GM10266 (cell line): Measurements from ENCODE around the gene ARHGEF17.

Experiments
- DNase-seq: peaks from one replicate; pipeline ENCODE4 v3.0.0; 2012; ENCODE audit errors: extremely low spot score
- CTCF ChIP-seq: IDR thresholded peaks from 2 replicates; pipeline ENCODE4 v1.5.1; 2012; ENCODE audit warnings: mild to moderate bottlenecking, low read depth; ENCODE audit not compliant: control insufficient read depth, insufficient read depth; ENCODE audit errors: missing control alignments

Gene ARHGEF17

GRCh38 chr11:73398721-73399120, 90.6 kb downstream of the ARHGEF17 start:
- DNase-seq = no peak
- TF ChIP-seq CTCF = no peak

DNA sequence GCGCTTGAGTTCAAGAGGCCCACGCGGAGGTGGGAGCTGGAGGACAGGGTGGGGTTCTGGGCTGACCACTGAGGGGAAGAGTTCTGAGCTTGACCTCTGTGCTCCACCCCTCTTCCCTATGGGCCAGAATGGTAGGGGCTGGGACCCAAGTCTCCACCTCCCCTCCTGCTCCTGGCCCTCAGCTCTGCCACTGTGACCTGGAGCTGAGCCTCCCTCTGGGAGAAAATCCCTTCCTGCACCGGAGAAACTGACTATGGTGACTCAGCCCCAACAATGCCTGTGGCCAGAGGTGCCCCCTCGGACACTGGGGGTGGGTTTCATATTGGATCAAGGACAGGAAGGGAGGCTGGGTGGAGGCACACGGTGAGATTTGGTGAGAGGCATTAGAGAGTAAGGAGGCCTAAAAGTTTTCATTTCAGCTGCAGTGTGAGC, 91.1 kb downstream of the ARHGEF17 start:
- TF ChIP-seq CTCF = no peak
- DNase-seq = no peak

- no peak for DNase-seq
- no peak for TF ChIP-seq CTCF
These were observed 91.6 kb downstream of the ARHGEF17 start for GRCh38 chr11:73399636-73400035.

DNA sequence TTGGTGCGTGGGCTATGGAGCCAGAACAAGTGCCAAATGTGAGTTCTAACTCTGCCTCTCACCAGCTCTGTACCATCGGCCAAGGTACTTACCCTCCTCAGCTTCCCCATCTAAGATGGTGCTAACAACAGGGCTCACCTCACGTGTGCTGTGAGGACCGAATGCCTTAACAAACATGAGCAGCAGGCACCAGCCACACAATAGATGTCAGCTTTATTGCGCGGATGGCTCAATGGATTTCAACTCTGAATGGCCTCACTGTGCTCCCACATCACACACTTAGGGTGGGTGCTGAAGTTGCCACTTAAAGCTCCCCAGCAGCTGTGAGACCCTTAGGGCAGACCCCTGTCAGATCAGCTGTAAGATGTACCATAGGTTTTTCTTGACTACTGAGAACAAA, 92.2 kb downstream of the ARHGEF17 start:
- no peak for TF ChIP-seq CTCF
- DNase-seq = no peak

DNA sequence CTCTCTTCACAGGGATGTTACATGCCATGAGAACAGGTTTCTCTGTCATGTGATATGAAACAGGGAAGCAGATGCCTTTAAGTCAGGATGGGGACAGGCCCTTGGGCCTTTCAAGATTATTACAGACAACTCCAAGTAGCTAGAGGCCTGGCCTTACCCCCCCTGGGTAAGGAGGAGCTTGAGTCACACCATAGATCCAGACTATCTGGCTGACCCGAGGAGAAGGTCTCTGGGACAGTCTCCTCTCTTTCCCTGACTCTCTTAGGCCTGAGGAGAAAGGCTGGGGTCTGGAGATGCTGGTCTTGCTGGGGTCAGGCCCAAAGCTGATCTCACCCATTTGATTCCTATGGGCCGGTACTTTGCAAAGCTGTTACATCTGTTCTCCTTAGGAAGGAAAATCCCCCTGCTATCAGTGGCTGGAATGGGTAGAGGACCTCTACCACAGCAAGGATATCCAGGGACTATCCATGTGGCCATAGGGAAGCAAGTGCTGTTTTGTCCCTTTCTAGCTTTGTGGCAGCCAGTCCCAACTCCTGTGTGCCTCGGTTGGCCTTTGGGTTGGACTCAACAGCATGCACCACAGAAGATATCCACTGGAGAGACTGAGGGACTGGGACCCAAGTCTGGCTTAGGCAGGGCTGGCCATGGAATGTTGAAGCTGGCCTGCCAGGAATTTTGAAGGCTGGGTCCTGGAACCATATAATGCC, 93.3 kb downstream of the ARHGEF17 start:
- peak; percentile 12 for DNase-seq
- no peak for TF ChIP-seq CTCF

GRCh38 chr11:73401924-73402833, 94.1 kb downstream of the ARHGEF17 start:
- TF ChIP-seq CTCF = no peak
- DNase-seq = no peak

DNA sequence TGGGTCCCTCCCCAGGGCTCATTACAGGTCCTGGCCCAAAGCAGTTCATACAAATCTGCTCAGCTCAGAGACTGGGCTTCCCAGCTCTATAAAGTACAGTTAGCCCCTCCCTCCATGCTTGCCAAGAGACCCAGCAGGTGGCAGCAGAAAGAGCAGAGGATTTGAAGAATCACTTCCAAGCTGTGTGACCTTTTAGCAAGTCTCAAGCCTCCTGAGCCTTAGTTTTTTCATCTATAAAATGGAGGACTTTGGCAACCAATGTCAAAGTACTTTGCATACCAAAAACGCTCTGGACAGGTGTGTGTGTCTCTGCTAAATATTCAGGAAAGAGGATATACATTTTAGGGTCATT, 94.7 kb downstream of the ARHGEF17 start:
- TF ChIP-seq CTCF = peak; percentile 35
- DNase-seq = peak; percentile 49
